GM21367 (cell line): ENCODE measurements around the gene TFF1.
A peak's percentile ranks its signal among the peaks of the same experiment; 100 is the strongest.
"Not testable (repeated sequence)": the region's sequence is repeated elsewhere in the genome, so short reads cannot be mapped to it uniquely, and the experiment has no call there.

Experiments used
- ATAC-seq: cut with Tn5 transposase; IDR thresholded peaks from one replicate; pipeline ENCODE4 v1.9.1; 2021; ENCODE audit not compliant: unreplicated experiment

TFF1 gene

GRCh38 chr21:42366292-42367010, at the start of gene TFF1:
TSS of gene TFF1 (minus strand) at chr21:42366535. CDS start at chr21:42366495, 40 bp downstream.
- no peak for ATAC-seq

- ATAC-seq, result peak; percentile 75
These were observed 48.8 kb upstream of the TFF1 start for GRCh38 chr21:42414928-42415769.

- ATAC-seq, result no peak
These were observed 48.2 kb upstream of the TFF1 start for GRCh38 chr21:42414553-42414927.

GRCh38 chr21:42414066-42414465, 47.7 kb upstream of the TFF1 start:
- ATAC-seq, result no peak

- ATAC-seq, result no peak
These were observed 47.2 kb upstream of the TFF1 start for GRCh38 chr21:42413500-42413899.

GRCh38 chr21:42413093-42413492, 46.8 kb upstream of the TFF1 start:
- no peak for ATAC-seq

- ATAC-seq, result no peak
These were observed 46.2 kb upstream of the TFF1 start for GRCh38 chr21:42412636-42412933.

GRCh38 chr21:42411891-42412635, 45.7 kb upstream of the TFF1 start:
- no peak for ATAC-seq

GRCh38 chr21:42411197-42411869, 45.0 kb upstream of the TFF1 start:
- no peak for ATAC-seq

GRCh38 chr21:42409366-42409765, 43.0 kb upstream of the TFF1 start:
- ATAC-seq, result no peak

- not testable (repeated sequence) for ATAC-seq
These were observed 42.4 kb upstream of the TFF1 start for GRCh38 chr21:42408718-42409117.

GRCh38 chr21:42407476-42407875, 41.1 kb upstream of the TFF1 start:
- no peak for ATAC-seq

- no peak for ATAC-seq
These were observed 40.5 kb upstream of the TFF1 start for GRCh38 chr21:42406866-42407265.

GRCh38 chr21:42406201-42406621, 39.9 kb upstream of the TFF1 start:
- no peak for ATAC-seq

GRCh38 chr21:42405064-42406013, 39.0 kb upstream of the TFF1 start:
- ATAC-seq, result no peak

- no peak for ATAC-seq
These were observed 38.2 kb upstream of the TFF1 start for GRCh38 chr21:42404539-42404938.

- ATAC-seq, result no peak
These were observed 37.4 kb upstream of the TFF1 start, which contains the start of gene UBASH3A for GRCh38 chr21:42403611-42404231. TSS of gene UBASH3A (plus strand) at chr21:42403902. CDS start at chr21:42403946, 44 bp downstream.

GRCh38 chr21:42401820-42402251, 35.5 kb upstream of the TFF1 start:
- ATAC-seq, result no peak

- no peak for ATAC-seq
These were observed 34.8 kb upstream of the TFF1 start for GRCh38 chr21:42401154-42401553.
